HCT116 (cell line): ENCODE data around the gene HSDL2. TPM values are rescaled to one million over a fixed set of nuclear protein-coding genes. Genes with fewer than 3 reads are reported as not detected.

Source experiments
- ATAC-seq: fragments of 200-7000 bp; cut with Tn5 transposase; 2 replicates; pipeline ENCODE4 v1.9.1; 2020; ENCODE audit warnings: mild to moderate bottlenecking, moderate library complexity
- BruUV-seq: library from RNA; stranded (reverse); fragments of 400-500 nt; replicated peaks from 2 replicates; lab custom pipeline; 2021; lab: Mats Ljungman, UMichigan
- CTCF ChIA-PET: fragments of 300-600 bp; sonication (Branson Sonifier 250); formaldehyde crosslinking; loops from one replicate; lab custom pipeline; 2021; ENCODE audit warnings: antibody characterized with exemption; lab: Charles Lee
- POLR2A ChIA-PET: fragments of 300-600, 350-600 bp; sonication (Branson Sonifier 250); formaldehyde crosslinking; loops from one replicate; lab custom pipeline; 2021; ENCODE audit warnings: antibody characterized with exemption; lab: Charles Lee
- RAD21 ChIA-PET, 2 experiments: fragments of 300-600 bp; sonication (Branson Sonifier 250); formaldehyde crosslinking; loops; one replicate each; lab custom pipeline; 2023; ENCODE audit warnings: low total read pairs in 2 of 2; ENCODE audit not compliant: uncharacterized antibody in 2 of 2, unreplicated experiment in 2 of 2, low non-redundant PET in 1 of 2; lab: Charles Lee
- DNase-seq: peaks from one replicate; pipeline ENCODE4 v3.0.0-alpha.2; 2010; ENCODE audit warnings: low read depth, low spot score
- H2AFZ ChIP-seq: fragments of 200-600 bp; shearing (Covaris generic), sonication (generic); 2 replicates; pipeline ENCODE4 v1.6.1; 2017; ENCODE audit warnings: low read depth, mixed run types, mixed read lengths, antibody characterized with exemption, low read length; ENCODE audit not compliant: poor library complexity, severe bottlenecking
- H3K27ac ChIP-seq: 2 replicates; pipeline ENCODE4 v1.5.1; 2012; ENCODE audit warnings: low read depth, low read length
- H3K27me3 ChIP-seq: fragments of 200-600 bp; sonication (generic); 2 replicates; pipeline ENCODE4 v1.6.1; 2016; ENCODE audit warnings: mixed run types, low read length, mixed read lengths; ENCODE audit not compliant: insufficient read depth
- H3K36me3 ChIP-seq, 2 experiments: fragments of 200-500 bp in 1 of 2; fragments of 200-600 bp in 1 of 2; sonication (Bioruptor generic) in 1 of 2; sonication (generic) in 1 of 2; 2 replicates each; pipeline versions ENCODE4 v1.5.1 to v1.6.1; 2014 to 2016; ENCODE audit warnings: low read length in 2 of 2, inconsistent platforms in 1 of 2, mixed read lengths in 1 of 2, mixed run types in 1 of 2; ENCODE audit not compliant: insufficient read depth in 2 of 2, control insufficient read depth in 1 of 2
- H3K4me1 ChIP-seq, 2 experiments: fragments of 200-600 bp in 1 of 2; sonication (generic) in 1 of 2; 2 replicates each; pipeline versions ENCODE4 v1.5.1 to v1.6.1; 2012 to 2017; ENCODE audit warnings: low read length in 2 of 2, inconsistent platforms in 1 of 2, mild to moderate bottlenecking in 1 of 2, mixed read lengths in 1 of 2, mixed run types in 1 of 2, moderate library complexity in 1 of 2; ENCODE audit not compliant: insufficient read depth in 2 of 2, control insufficient read depth in 1 of 2
- H3K4me2 ChIP-seq: fragments of 200-600 bp; sonication (generic); 2 replicates; pipeline ENCODE4 v1.6.1; 2017; ENCODE audit warnings: mixed run types, low read length, mixed read lengths
- H3K4me3 ChIP-seq, 2 experiments: fragments of 200-600 bp in 1 of 2; sonication (generic) in 1 of 2; replicated peaks in 1 of 2; 2 replicates each; pipeline ENCODE4 v1.5.1; 2011 to 2016; ENCODE audit warnings: low read length in 2 of 2, control low read depth in 1 of 2, low read depth in 1 of 2, mild to moderate bottlenecking in 1 of 2, mixed read lengths in 1 of 2, mixed run types in 1 of 2
- H3K79me2 ChIP-seq: fragments of 200-600 bp; sonication (generic); 2 replicates; pipeline ENCODE4 v1.6.1; 2017; ENCODE audit warnings: mild to moderate bottlenecking, mixed run types, low read length, moderate library complexity, mixed read lengths; ENCODE audit not compliant: insufficient read depth
- H3K9ac ChIP-seq: fragments of 200-600 bp; sonication (generic); 2 replicates; pipeline ENCODE4 v1.6.1; 2016; ENCODE audit warnings: low read length, mixed read lengths
- H3K9me2 ChIP-seq: fragments of 200-600 bp; sonication (generic), shearing (Covaris generic); 2 replicates; pipeline ENCODE4 v1.6.1; 2017; ENCODE audit warnings: mixed run types, mild to moderate bottlenecking, moderate library complexity; ENCODE audit not compliant: insufficient read depth
- H3K9me3 ChIP-seq, 2 experiments: fragments of 200-500 bp in 1 of 2; fragments of 200-600 bp in 1 of 2; sonication (Bioruptor generic) in 1 of 2; sonication (generic) in 1 of 2; 2 replicates each; pipeline ENCODE4 v1.6.1; 2014 to 2017; ENCODE audit warnings: low read length in 2 of 2, mixed read lengths in 2 of 2, inconsistent platforms in 1 of 2, low read depth in 1 of 2, mild to moderate bottlenecking in 1 of 2, mixed run types in 1 of 2, moderate library complexity in 1 of 2; ENCODE audit not compliant: control insufficient read depth in 1 of 2, insufficient read depth in 1 of 2
- H4K20me1 ChIP-seq: fragments of 200-600 bp; sonication (generic), shearing (Covaris generic); 2 replicates; pipeline ENCODE4 v1.6.1; 2017; ENCODE audit warnings: mixed run types, mild to moderate bottlenecking, moderate library complexity; ENCODE audit not compliant: insufficient read depth
- CBX3 ChIP-seq: IDR thresholded peaks from 2 replicates; pipeline ENCODE4 v1.6.1; 2012; ENCODE audit warnings: low read depth
- EGR1 ChIP-seq: IDR thresholded peaks from 2 replicates; pipeline ENCODE4 v1.6.1; 2012; ENCODE audit warnings: low read depth
- EZH2 ChIP-seq: fragments of 200-600 bp; sonication (generic); IDR thresholded peaks from 2 replicates; pipeline ENCODE4 v1.6.1; 2017; ENCODE audit warnings: antibody characterized with exemption, mixed run types
- RAD21 ChIP-seq: IDR thresholded peaks from 2 replicates; pipeline ENCODE4 v1.6.1; 2012; ENCODE audit warnings: low read depth, mild to moderate bottlenecking
- SIN3A ChIP-seq: IDR thresholded peaks from 2 replicates; pipeline ENCODE4 v1.6.1; 2012; ENCODE audit warnings: low read depth
- intact Hi-C: fragments of 100-400 bp; cut with micrococcal nuclease; formaldehyde crosslinking; loops from 2 replicates; pipeline ENCODE4 v1.10.0; 2022
- total RNA-seq: library from RNA; stranded (reverse); gene quantifications from one replicate; pipeline ENCODE4 v1.2.1, GENCODE V29; 2021; ENCODE audit not compliant: unreplicated experiment
- TF ChIP-seq, protein P1 (sequence below): IDR thresholded peaks from 2 replicates; pipeline ENCODE4 v1.6.1; 2012
- TF ChIP-seq, protein P2 (sequence below): IDR thresholded peaks from 2 replicates; pipeline ENCODE4 v1.6.1; 2011; ENCODE audit warnings: mild to moderate bottlenecking, low read length, moderate library complexity; ENCODE audit not compliant: insufficient replicate concordance; ENCODE audit errors: extremely low read depth

Gene HSDL2
- total RNA-seq, 1 experiment from 2014 or later: 33.9 TPM

DNA sequence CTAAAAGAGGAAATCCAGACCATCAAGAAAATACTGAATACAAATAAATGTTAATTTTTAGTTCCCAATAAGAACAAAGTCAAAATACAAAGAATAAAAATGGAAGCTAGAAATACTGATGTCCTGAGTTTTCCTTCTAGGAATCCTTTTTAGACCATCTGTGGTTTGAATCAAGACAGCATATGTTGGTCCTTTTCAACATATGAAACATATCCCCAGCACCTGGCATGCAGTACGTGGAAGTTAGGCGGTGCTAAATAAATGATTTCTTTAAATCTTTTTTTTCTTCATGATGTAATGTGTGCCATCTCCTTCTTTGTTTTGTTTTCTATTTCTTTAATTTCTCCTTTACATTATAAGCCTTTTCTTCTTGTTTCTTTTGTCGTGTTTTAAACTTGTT lies 140.7 kb downstream of the HSDL2 start:
- Histone ChIP-seq H3K27me3 (no peaks in the 10 kb centered on the region), H2AFZ (no peak overlapping the region), H3K4me2 (no peak overlapping the region), H3K27ac (no peak overlapping the region), H3K9me3 (no peaks in the 10 kb centered on the region), H3K79me2 (peaks cover 7% of the 10 kb centered on the region; the same call in 1 of the 2 replicates), H3K9ac (no peak overlapping the region), H3K4me1 (no peaks in the 10 kb centered on the region), H3K4me3 (no peak overlapping the region), H3K9me2 (no peaks in the 10 kb centered on the region), H3K36me3 (no peaks in the 10 kb centered on the region), H4K20me1 (no peaks in the 10 kb centered on the region)
- no peak for ATAC-seq
- ChIA-PET RAD21 (no interaction called here), CTCF (no interaction called here), POLR2A (no interaction called here)
- TF ChIP-seq, protein P1, sequence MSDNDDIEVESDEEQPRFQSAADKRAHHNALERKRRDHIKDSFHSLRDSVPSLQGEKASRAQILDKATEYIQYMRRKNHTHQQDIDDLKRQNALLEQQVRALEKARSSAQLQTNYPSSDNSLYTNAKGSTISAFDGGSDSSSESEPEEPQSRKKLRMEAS: no peak
- TF ChIP-seq RAD21 (no peak), SIN3A (no peak), CBX3 (no peak), EGR1 (no peak), EZH2 (no peak)
- TF ChIP-seq, protein P2, sequence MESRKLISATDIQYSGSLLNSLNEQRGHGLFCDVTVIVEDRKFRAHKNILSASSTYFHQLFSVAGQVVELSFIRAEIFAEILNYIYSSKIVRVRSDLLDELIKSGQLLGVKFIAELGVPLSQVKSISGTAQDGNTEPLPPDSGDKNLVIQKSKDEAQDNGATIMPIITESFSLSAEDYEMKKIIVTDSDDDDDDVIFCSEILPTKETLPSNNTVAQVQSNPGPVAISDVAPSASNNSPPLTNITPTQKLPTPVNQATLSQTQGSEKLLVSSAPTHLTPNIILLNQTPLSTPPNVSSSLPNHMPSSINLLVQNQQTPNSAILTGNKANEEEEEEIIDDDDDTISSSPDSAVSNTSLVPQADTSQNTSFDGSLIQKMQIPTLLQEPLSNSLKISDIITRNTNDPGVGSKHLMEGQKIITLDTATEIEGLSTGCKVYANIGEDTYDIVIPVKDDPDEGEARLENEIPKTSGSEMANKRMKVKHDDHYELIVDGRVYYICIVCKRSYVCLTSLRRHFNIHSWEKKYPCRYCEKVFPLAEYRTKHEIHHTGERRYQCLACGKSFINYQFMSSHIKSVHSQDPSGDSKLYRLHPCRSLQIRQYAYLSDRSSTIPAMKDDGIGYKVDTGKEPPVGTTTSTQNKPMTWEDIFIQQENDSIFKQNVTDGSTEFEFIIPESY: no peak
- intact Hi-C loops: no loop called here
- BruUV-seq: no TSS peak
- no peak for DNase-seq

Other genes with a start within 250 kb of the HSDL2 start
- gene SUSD1, start 204.8 kb upstream of the HSDL2 start, total RNA-seq: 7.9 TPM
- gene PTBP3, start 46.5 kb upstream of the HSDL2 start, total RNA-seq: 102 TPM
- 18.5 TPM for gene KIAA1958, start 106.7 kb downstream of the HSDL2 start, total RNA-seq